Neural cell (in vitro differentiated cells): Measurements from ENCODE around the gene CACNA2D2. TPM values are rescaled to one million over a fixed set of nuclear protein-coding genes. Genes with fewer than 3 reads are reported as not detected.

Experiments used
- H2AFZ ChIP-seq: fragments of 200-600, 300-800 bp; sonication (generic), shearing (Covaris generic); 2 replicates; pipeline ENCODE4 v1.6.0; 2014; ENCODE audit warnings: low read depth, mild to moderate bottlenecking, antibody characterized with exemption, low read length, moderate library complexity
- H3F3A ChIP-seq: fragments of 200-600 bp; shearing (Covaris generic); 2 replicates; pipeline ENCODE4 v1.6.1; 2016; ENCODE audit warnings: mild to moderate bottlenecking, moderate library complexity, mixed read lengths, antibody characterized with exemption, low read length; ENCODE audit not compliant: insufficient read depth, poor library complexity, severe bottlenecking
- H3K27ac ChIP-seq: fragments of 200-600, 300-800 bp; sonication (generic), shearing (Covaris generic); 2 replicates; pipeline ENCODE4 v1.5.1; 2014; ENCODE audit warnings: mild to moderate bottlenecking, low read length, moderate library complexity
- H3K27me3 ChIP-seq: fragments of 300-800, 200-600 bp; sonication (generic), shearing (Covaris generic); 2 replicates; pipeline ENCODE4 v1.6.0; 2014; ENCODE audit warnings: mild to moderate bottlenecking, low read depth, low read length, moderate library complexity; ENCODE audit not compliant: insufficient read depth
- H3K36me3 ChIP-seq: fragments of 300-800, 200-600 bp; sonication (generic), shearing (Covaris generic); 2 replicates; pipeline ENCODE4 v1.5.1; 2014; ENCODE audit warnings: mild to moderate bottlenecking, antibody characterized with exemption, low read length, moderate library complexity; ENCODE audit not compliant: insufficient read depth
- H3K4me2 ChIP-seq: fragments of 300-800, 200-600 bp; sonication (generic), shearing (Covaris generic); 2 replicates; pipeline ENCODE4 v1.6.0; 2014; ENCODE audit warnings: mild to moderate bottlenecking, low read length
- H3K4me3 ChIP-seq: fragments of 300-800, 200-600 bp; sonication (generic), shearing (Covaris generic); 2 replicates; pipeline ENCODE4 v1.5.1; 2014; ENCODE audit warnings: mild to moderate bottlenecking, low read length, moderate library complexity
- H3K79me2 ChIP-seq: fragments of 200-600 bp; shearing (Covaris generic); replicated peaks from 2 replicates; pipeline ENCODE4 v1.6.0; 2014; ENCODE audit warnings: mild to moderate bottlenecking, low read length, moderate library complexity; ENCODE audit not compliant: insufficient read depth
- H3K9ac ChIP-seq: fragments of 300-800, 200-600 bp; sonication (generic), shearing (Covaris generic); 2 replicates; pipeline ENCODE4 v1.6.1; 2016; ENCODE audit warnings: mild to moderate bottlenecking, low read length, mixed read lengths
- H3K9me2 ChIP-seq: fragments of 200-600 bp; shearing (Covaris generic); 2 replicates; pipeline ENCODE4 v1.6.1; 2016; ENCODE audit warnings: mild to moderate bottlenecking, low read length, mixed read lengths; ENCODE audit not compliant: insufficient read depth
- H3K9me3 ChIP-seq: fragments of 200-600, 300-800 bp; sonication (generic), shearing (Covaris generic); 2 replicates; pipeline ENCODE4 v1.6.1; 2016; ENCODE audit warnings: mild to moderate bottlenecking, mixed run types, low read length, moderate library complexity, mixed read lengths
- H4K20me1 ChIP-seq: fragments of 200-600 bp; shearing (Covaris generic); 2 replicates; pipeline ENCODE4 v1.6.1; 2016; ENCODE audit warnings: mild to moderate bottlenecking, mixed run types; ENCODE audit not compliant: insufficient read depth
- EP300 ChIP-seq: fragments of 450-650 bp; conservative IDR thresholded peaks from 2 replicates; pipeline ENCODE4 v1.6.1; 2014; ENCODE audit warnings: antibody characterized with exemption, mild to moderate bottlenecking, moderate library complexity; ENCODE audit not compliant: poor library complexity, severe bottlenecking
- EZH2 ChIP-seq: fragments of 200-600, 300-800 bp; shearing (Covaris generic), sonication (generic); IDR thresholded peaks from 2 replicates; pipeline ENCODE4 v1.6.1; 2014; ENCODE audit warnings: antibody characterized with exemption, low read length, borderline replicate concordance, mild to moderate bottlenecking; ENCODE audit not compliant: insufficient read depth, poor library complexity, severe bottlenecking
- MXI1 ChIP-seq: fragments of 450-650 bp; conservative IDR thresholded peaks from 2 replicates; pipeline ENCODE4 v1.6.1; 2014; ENCODE audit warnings: antibody characterized with exemption, mild to moderate bottlenecking; ENCODE audit not compliant: poor library complexity, severe bottlenecking
- POLR2AphosphoS5 ChIP-seq: IDR thresholded peaks from 2 replicates; pipeline ENCODE4 v1.6.1; 2012
- RAD21 ChIP-seq: fragments of 450-650 bp; conservative IDR thresholded peaks from 2 replicates; pipeline ENCODE4 v1.6.1; 2014; ENCODE audit warnings: antibody characterized with exemption, mild to moderate bottlenecking, moderate library complexity
- SMC3 ChIP-seq: fragments of 450-650 bp; conservative IDR thresholded peaks from 2 replicates; pipeline ENCODE4 v1.6.1; 2014; ENCODE audit warnings: antibody characterized with exemption, mild to moderate bottlenecking, moderate library complexity; ENCODE audit not compliant: poor library complexity
- TAF1 ChIP-seq: IDR thresholded peaks from 2 replicates; pipeline ENCODE4 v1.6.1; 2012; ENCODE audit warnings: low read depth
- polyA plus RNA-seq: library from polyadenylated mRNA; depleted of rRNA; stranded (reverse); fragments of >200 nt; gene quantifications from 2 replicates; pipeline ENCODE4 v1.2.3, GENCODE V29; 2014
- TF ChIP-seq, protein P1 (sequence below): IDR thresholded peaks from 2 replicates; pipeline ENCODE4 v1.6.1; 2012; ENCODE audit warnings: borderline replicate concordance
- TF ChIP-seq, protein P2 (sequence below): fragments of 450-650 bp; IDR thresholded peaks from 2 replicates; pipeline ENCODE4 v1.5.1; 2014; ENCODE audit warnings: antibody characterized with exemption, mild to moderate bottlenecking, moderate library complexity; ENCODE audit not compliant: poor library complexity, severe bottlenecking

Gene CACNA2D2
- polyA plus RNA-seq, 1 donor from 2014 or later, result 7.8 TPM

DNA sequence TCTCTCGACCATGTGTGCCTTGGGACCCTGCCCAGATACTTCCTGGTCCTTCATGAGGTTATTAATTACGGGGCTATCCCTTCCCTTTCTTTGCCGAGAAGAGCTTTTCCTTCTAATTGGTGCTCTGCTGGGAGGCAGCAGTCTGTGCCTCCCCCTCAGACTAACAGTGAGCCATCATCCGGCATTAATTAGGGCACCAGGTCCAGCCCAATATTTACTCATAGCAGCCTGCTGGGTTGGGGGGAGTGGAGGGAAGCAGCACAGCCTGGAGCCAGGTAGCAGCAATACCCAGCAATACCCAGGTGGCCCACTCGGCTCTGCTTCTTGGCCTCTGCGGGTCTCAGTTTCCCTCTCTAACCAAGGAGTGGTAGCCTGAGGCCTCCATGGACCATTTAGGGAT lies 20.1 kb downstream of the CACNA2D2 start:
- Histone ChIP-seq H3K27me3 (no peaks in the 10 kb centered on the region), H3F3A (no peaks in the 10 kb centered on the region), H3K4me2 (no peak overlapping the region), H3K27ac (no peak overlapping the region), H3K4me3 (no peak overlapping the region), H3K36me3 (no peaks in the 10 kb centered on the region), H3K9ac (no peak overlapping the region), H3K9me3 (no peaks in the 10 kb centered on the region), H3K79me2 (no peaks in the 10 kb centered on the region), H4K20me1 (no peaks in the 10 kb centered on the region), H2AFZ (no peak overlapping the region), H3K9me2 (no peaks in the 10 kb centered on the region)
- TF ChIP-seq, protein P1, sequence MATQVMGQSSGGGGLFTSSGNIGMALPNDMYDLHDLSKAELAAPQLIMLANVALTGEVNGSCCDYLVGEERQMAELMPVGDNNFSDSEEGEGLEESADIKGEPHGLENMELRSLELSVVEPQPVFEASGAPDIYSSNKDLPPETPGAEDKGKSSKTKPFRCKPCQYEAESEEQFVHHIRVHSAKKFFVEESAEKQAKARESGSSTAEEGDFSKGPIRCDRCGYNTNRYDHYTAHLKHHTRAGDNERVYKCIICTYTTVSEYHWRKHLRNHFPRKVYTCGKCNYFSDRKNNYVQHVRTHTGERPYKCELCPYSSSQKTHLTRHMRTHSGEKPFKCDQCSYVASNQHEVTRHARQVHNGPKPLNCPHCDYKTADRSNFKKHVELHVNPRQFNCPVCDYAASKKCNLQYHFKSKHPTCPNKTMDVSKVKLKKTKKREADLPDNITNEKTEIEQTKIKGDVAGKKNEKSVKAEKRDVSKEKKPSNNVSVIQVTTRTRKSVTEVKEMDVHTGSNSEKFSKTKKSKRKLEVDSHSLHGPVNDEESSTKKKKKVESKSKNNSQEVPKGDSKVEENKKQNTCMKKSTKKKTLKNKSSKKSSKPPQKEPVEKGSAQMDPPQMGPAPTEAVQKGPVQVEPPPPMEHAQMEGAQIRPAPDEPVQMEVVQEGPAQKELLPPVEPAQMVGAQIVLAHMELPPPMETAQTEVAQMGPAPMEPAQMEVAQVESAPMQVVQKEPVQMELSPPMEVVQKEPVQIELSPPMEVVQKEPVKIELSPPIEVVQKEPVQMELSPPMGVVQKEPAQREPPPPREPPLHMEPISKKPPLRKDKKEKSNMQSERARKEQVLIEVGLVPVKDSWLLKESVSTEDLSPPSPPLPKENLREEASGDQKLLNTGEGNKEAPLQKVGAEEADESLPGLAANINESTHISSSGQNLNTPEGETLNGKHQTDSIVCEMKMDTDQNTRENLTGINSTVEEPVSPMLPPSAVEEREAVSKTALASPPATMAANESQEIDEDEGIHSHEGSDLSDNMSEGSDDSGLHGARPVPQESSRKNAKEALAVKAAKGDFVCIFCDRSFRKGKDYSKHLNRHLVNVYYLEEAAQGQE, result no peak
- TF ChIP-seq POLR2AphosphoS5, result no peak
- no peak for TF ChIP-seq EZH2
- no peak for TF ChIP-seq SMC3
- TF ChIP-seq MXI1, result no peak
- TF ChIP-seq TAF1, result no peak
- TF ChIP-seq RAD21, result no peak
- TF ChIP-seq EP300, result no peak
- TF ChIP-seq, protein P2, sequence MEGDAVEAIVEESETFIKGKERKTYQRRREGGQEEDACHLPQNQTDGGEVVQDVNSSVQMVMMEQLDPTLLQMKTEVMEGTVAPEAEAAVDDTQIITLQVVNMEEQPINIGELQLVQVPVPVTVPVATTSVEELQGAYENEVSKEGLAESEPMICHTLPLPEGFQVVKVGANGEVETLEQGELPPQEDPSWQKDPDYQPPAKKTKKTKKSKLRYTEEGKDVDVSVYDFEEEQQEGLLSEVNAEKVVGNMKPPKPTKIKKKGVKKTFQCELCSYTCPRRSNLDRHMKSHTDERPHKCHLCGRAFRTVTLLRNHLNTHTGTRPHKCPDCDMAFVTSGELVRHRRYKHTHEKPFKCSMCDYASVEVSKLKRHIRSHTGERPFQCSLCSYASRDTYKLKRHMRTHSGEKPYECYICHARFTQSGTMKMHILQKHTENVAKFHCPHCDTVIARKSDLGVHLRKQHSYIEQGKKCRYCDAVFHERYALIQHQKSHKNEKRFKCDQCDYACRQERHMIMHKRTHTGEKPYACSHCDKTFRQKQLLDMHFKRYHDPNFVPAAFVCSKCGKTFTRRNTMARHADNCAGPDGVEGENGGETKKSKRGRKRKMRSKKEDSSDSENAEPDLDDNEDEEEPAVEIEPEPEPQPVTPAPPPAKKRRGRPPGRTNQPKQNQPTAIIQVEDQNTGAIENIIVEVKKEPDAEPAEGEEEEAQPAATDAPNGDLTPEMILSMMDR, result no peak

DNA sequence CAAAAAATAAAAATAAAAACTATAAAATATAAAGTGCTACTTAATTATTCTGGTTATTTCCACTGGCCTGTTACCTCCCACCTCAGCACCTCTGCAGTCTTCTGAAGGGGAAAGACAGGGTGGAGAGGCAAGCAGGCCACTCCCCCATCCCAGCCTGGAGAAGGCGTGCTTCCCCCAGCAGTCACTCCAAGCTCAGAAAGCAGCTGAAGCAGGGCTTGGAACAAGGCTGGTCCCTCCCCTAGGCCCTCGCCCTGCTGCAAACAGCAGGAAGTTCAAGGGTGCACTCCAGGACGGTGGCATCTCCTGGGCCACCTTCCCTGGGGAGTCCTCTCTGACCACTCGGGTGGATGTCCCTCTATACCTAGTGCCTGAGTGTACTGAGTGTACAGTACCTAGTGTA lies 21.4 kb downstream of the CACNA2D2 start:
- H3K9ac ChIP-seq, result no peak overlapping the region

More for the DNA sequence above, 21.4 kb downstream of the CACNA2D2 start:
- Histone ChIP-seq H3K36me3 (no peaks in the 10 kb centered on the region), H3K9me2 (no peaks in the 10 kb centered on the region), H3K27me3 (no peaks in the 10 kb centered on the region), H3K27ac (no peak overlapping the region), H3K4me3 (no peak overlapping the region), H3K79me2 (no peaks in the 10 kb centered on the region), H4K20me1 (no peaks in the 10 kb centered on the region), H3K9me3 (no peaks in the 10 kb centered on the region), H3F3A (no peaks in the 10 kb centered on the region), H2AFZ (no peak overlapping the region), H3K4me2 (no peak overlapping the region)
- TF ChIP-seq POLR2AphosphoS5, result no peak
- no peak for TF ChIP-seq RAD21
- TF ChIP-seq SMC3, result no peak
- TF ChIP-seq EZH2, result no peak
- TF ChIP-seq EP300, result no peak
